ENCODE data around the gene TNNT2.

The TNNT2 gene

GRCh38 chr1:201356701-201357100, 20.8 kb downstream of the TNNT2 start:
- no peak for DNase-seq (ENCODE audit: low read depth, low spot score)

GRCh38 chr1:201356236-201356635, 21.2 kb downstream of the TNNT2 start:
- no peak for DNase-seq (ENCODE audit: low read depth, low spot score)

GRCh38 chr1:201355471-201355870, 22.0 kb downstream of the TNNT2 start:
- DNase-seq (ENCODE audit: low read depth, low spot score), result no peak

GRCh38 chr1:201354901-201355295, 22.6 kb downstream of the TNNT2 start:
- no peak for DNase-seq (ENCODE audit: low read depth, low spot score)

GRCh38 chr1:201354151-201354900, 23.2 kb downstream of the TNNT2 start:
- DNase-seq (ENCODE audit: low read depth, low spot score), result no peak

- no peak for DNase-seq (ENCODE audit: low read depth, low spot score)
These were observed 24.1 kb downstream of the TNNT2 start for GRCh38 chr1:201353186-201353940.

GRCh38 chr1:201351617-201352016, 25.9 kb downstream of the TNNT2 start:
- DNase-seq (ENCODE audit: low read depth, low spot score), result no peak

- no peak for DNase-seq (ENCODE audit: low read depth, low spot score)
These were observed 26.6 kb downstream of the TNNT2 start for GRCh38 chr1:201350884-201351283.

GRCh38 chr1:201350361-201350725, 27.1 kb downstream of the TNNT2 start:
- DNase-seq (ENCODE audit: low read depth, low spot score), result no peak

GRCh38 chr1:201349092-201349491, 28.4 kb downstream of the TNNT2 start:
- no peak for DNase-seq (ENCODE audit: low read depth, low spot score)

GRCh38 chr1:201348211-201348566, 29.3 kb downstream of the TNNT2 start:
- DNase-seq (ENCODE audit: low read depth, low spot score), result no peak

GRCh38 chr1:201347498-201348210, 29.8 kb downstream of the TNNT2 start:
- no peak for DNase-seq (ENCODE audit: low read depth, low spot score)

- DNase-seq (ENCODE audit: low read depth, low spot score), result no peak
These were observed 30.5 kb downstream of the TNNT2 start for GRCh38 chr1:201346987-201347386.

- DNase-seq (ENCODE audit: low read depth, low spot score), result no peak
These were observed 31.0 kb downstream of the TNNT2 start for GRCh38 chr1:201346337-201346939.

GRCh38 chr1:201345081-201345355, 32.5 kb downstream of the TNNT2 start:
- DNase-seq (ENCODE audit: low read depth, low spot score), result no peak

GRCh38 chr1:201344206-201345080, 33.0 kb downstream of the TNNT2 start:
- DNase-seq (ENCODE audit: low read depth, low spot score), result no peak

GRCh38 chr1:201341377-201341776, 36.1 kb downstream of the TNNT2 start:
- DNase-seq (ENCODE audit: low read depth, low spot score), result no peak

- DNase-seq (ENCODE audit: low read depth, low spot score), result no peak
These were observed 40.6 kb downstream of the TNNT2 start for GRCh38 chr1:201336711-201337450.

- DNase-seq (ENCODE audit: low read depth, low spot score), result no peak
These were observed 41.6 kb downstream of the TNNT2 start for GRCh38 chr1:201335901-201336300.

- no peak for DNase-seq (ENCODE audit: low read depth, low spot score)
These were observed 42.2 kb downstream of the TNNT2 start for GRCh38 chr1:201335174-201335870.
